HepG2 (cell line): ENCODE measurements around the gene ATPAF2. TPM values are rescaled to one million over a fixed set of nuclear protein-coding genes. Genes with fewer than 3 reads are reported as not detected.

ENCODE experiments used
- ATAC-seq: fragments of 200-7000 bp; cut with Tn5 transposase; 3 replicates; pipeline ENCODE4 v1.9.1; 2020; ENCODE audit warnings: mild to moderate bottlenecking, moderate library complexity
- BruUV-seq: library from RNA; stranded (reverse); fragments of 400-500 nt; replicated peaks from 2 replicates; lab custom pipeline; 2021; lab: Mats Ljungman, UMichigan
- CTCF ChIA-PET: fragments of 300-600 bp; formaldehyde crosslinking; extraction: SDS; loops from one replicate; lab custom pipeline; 2021; ENCODE audit warnings: low total read pairs, inconsistent platforms, low intra/inter-chr PET ratio; lab: Yijun Ruan, JAX
- POLR2A ChIA-PET: fragments of 350-600 bp; sonication (Branson Sonifier 250); formaldehyde crosslinking; loops from one replicate; lab custom pipeline; 2020; ENCODE audit warnings: antibody characterized with exemption, inconsistent platforms; lab: Yijun Ruan, JAX
- DNase-seq: peaks from one replicate; pipeline ENCODE4 v3.0.0-alpha.2; 2015; ENCODE audit warnings: low spot score
- FAIRE-seq: peaks from 3 replicates; lab custom pipeline; 2011; peaks lifted over from hg19 to GRCh38; lab: Jason Lieb, UNC
- H2AFZ ChIP-seq: one replicate; pipeline ENCODE4 v1.6.1; 2011; ENCODE audit warnings: low read length, inconsistent platforms
- H3K27ac ChIP-seq: fragments of 300-600 bp; 3 replicates; pipeline ENCODE4 v1.8.0; 2011; ENCODE audit warnings: mixed run types, mild to moderate bottlenecking, mixed read lengths, low read length, inconsistent platforms; ENCODE audit not compliant: insufficient read depth; ENCODE audit errors: extremely low read length
- H3K27me3 ChIP-seq, 2 experiments: fragments of 200-600 bp in 1 of 2; 2 replicates in 1 of 2; 3 replicates in 1 of 2; pipeline versions ENCODE4 v1.6.0 to v1.8.0; 2011; ENCODE audit warnings: low read length in 2 of 2, mild to moderate bottlenecking in 2 of 2, moderate library complexity in 2 of 2, inconsistent platforms in 1 of 2; ENCODE audit not compliant: insufficient read depth in 2 of 2, control insufficient read depth in 1 of 2
- H3K36me3 ChIP-seq, 2 experiments: fragments of 200-600 bp in 1 of 2; replicated peaks in 1 of 2; 2 replicates in 1 of 2; 3 replicates in 1 of 2; pipeline versions ENCODE4 v1.5.1 to v1.8.0; 2011; ENCODE audit warnings: low read length in 2 of 2, inconsistent platforms in 1 of 2; ENCODE audit not compliant: insufficient read depth in 2 of 2, control insufficient read depth in 1 of 2
- H3K4me1 ChIP-seq: 2 replicates; pipeline ENCODE4 v1.5.1; 2012; ENCODE audit warnings: low read length, inconsistent platforms; ENCODE audit not compliant: insufficient read depth
- H3K4me2 ChIP-seq: 2 replicates; pipeline ENCODE4 v1.6.0; 2011; ENCODE audit warnings: low read depth, low read length, inconsistent platforms
- H3K4me3 ChIP-seq, 3 experiments: fragments of 200-600 bp in 1 of 3; sonication (generic), shearing (Covaris generic) in 1 of 3; replicated peaks in 1 of 3; 2 replicates each; pipeline ENCODE4 v1.5.1; 2011 to 2016; ENCODE audit warnings: low read length in 3 of 3, inconsistent platforms in 2 of 3, low read depth in 2 of 3, mild to moderate bottlenecking in 2 of 3, control low read depth in 1 of 3, mixed read lengths in 1 of 3; ENCODE audit not compliant: insufficient read depth in 1 of 3
- H3K79me2 ChIP-seq: one replicate; pipeline ENCODE4 v1.6.1; 2011; ENCODE audit warnings: low read length, inconsistent platforms; ENCODE audit not compliant: insufficient read depth
- H3K9ac ChIP-seq: 2 replicates; pipeline ENCODE4 v1.6.0; 2011; ENCODE audit warnings: mild to moderate bottlenecking, low read depth, low read length, inconsistent platforms; ENCODE audit not compliant: insufficient read depth
- H3K9me3 ChIP-seq: 2 replicates; pipeline ENCODE4 v1.5.1; 2012; ENCODE audit warnings: mild to moderate bottlenecking, low read length
- H4K20me1 ChIP-seq: 2 replicates; pipeline ENCODE4 v1.6.0; 2011; ENCODE audit warnings: inconsistent platforms, mild to moderate bottlenecking, low read length, moderate library complexity; ENCODE audit not compliant: insufficient read depth
- FOXA1 ChIP-seq, 2 experiments: fragments of 450-650 bp in 1 of 2; sonication (generic) in 1 of 2; formaldehyde crosslinking in 1 of 2; IDR thresholded peaks; 2 replicates each; pipeline versions ENCODE4 v1.4.0 to v1.6.1; 2016 to 2020; ENCODE audit warnings: missing genetic modification reagents in 1 of 2
- HDAC2 ChIP-seq: sonication (generic); formaldehyde crosslinking; IDR thresholded peaks from 2 replicates; pipeline ENCODE4 v1.4.0; 2020; ENCODE audit warnings: missing genetic modification reagents
- MAX ChIP-seq: IDR thresholded peaks from 2 replicates; pipeline ENCODE4 v1.6.1; 2012; ENCODE audit warnings: inconsistent platforms
- MNT ChIP-seq: fragments of 450-650 bp; IDR thresholded peaks from 2 replicates; pipeline ENCODE4 v1.6.1; 2016
- PPARG ChIP-seq: conservative IDR thresholded peaks from 2 replicates; pipeline ENCODE4 v1.6.1; 2016; ENCODE audit warnings: missing biosample characterization, missing genetic modification reagents
- RBM22 ChIP-seq: fragments of 200-400 bp; formaldehyde crosslinking; optimal IDR thresholded peaks from 2 replicates; pipeline ENCODE3; 2017; ENCODE audit warnings: mild to moderate bottlenecking, low read length, moderate library complexity
- TEAD2 ChIP-seq: sonication (generic); formaldehyde crosslinking; IDR thresholded peaks from 2 replicates; pipeline ENCODE4 v1.9.0; 2021; ENCODE audit warnings: missing genetic modification reagents
- ZBTB3 ChIP-seq: sonication (generic); formaldehyde crosslinking; IDR thresholded peaks from 2 replicates; pipeline ENCODE4 v1.4.0; 2020; ENCODE audit warnings: low read depth, mild to moderate bottlenecking, moderate library complexity, missing genetic modification reagents, borderline replicate concordance
- ZNF317 ChIP-seq: sonication (generic); formaldehyde crosslinking; IDR thresholded peaks from 2 replicates; pipeline ENCODE4 v1.5.0; 2020; ENCODE audit warnings: mild to moderate bottlenecking, missing genetic modification reagents
- ZNF574 ChIP-seq: sonication (generic); formaldehyde crosslinking; IDR thresholded peaks from 2 replicates; pipeline ENCODE4 v1.4.0; 2020; ENCODE audit warnings: missing genetic modification reagents
- ZNF740 ChIP-seq: sonication (generic); formaldehyde crosslinking; IDR thresholded peaks from 2 replicates; pipeline ENCODE4 v1.4.0; 2020; ENCODE audit warnings: missing genetic modification reagents
- WGBS: methylation state at CpG from one replicate; pipeline ENCODE4 v1.1.6; 2017; ENCODE audit warnings: low lambda C conversion rate; 5-methylcytosine and 5-hydroxymethylcytosine counted together
- in situ Hi-C: cut with HindIII; loops from 2 replicates; pipeline ENCODE4 v1.10.0; 2017; ENCODE audit warnings: low pct_unique_long_range_greater_than_20kb; ENCODE audit not compliant: extremely low pct_ligation_motif_present
- intact Hi-C: fragments of 100-400 bp; cut with micrococcal nuclease; formaldehyde crosslinking; loops from one replicate; pipeline ENCODE4 v1.10.0; 2022; ENCODE audit not compliant: unreplicated experiment
- polyA plus RNA-seq, 8 experiments: library from polyadenylated mRNA; depleted of rRNA in 3 of 8; stranded (reverse) in 7 of 8; unstranded in 1 of 8; fragments of >200 nt; fragmentation: Illumina TruSeq in 4 of 8; extraction: Trizol in 4 of 8; gene quantifications; 2 replicates each; pipeline versions ENCODE4 v1.2.1 to v1.2.3, GENCODE V29; 2011 to 2016; ENCODE audit warnings: low read depth in 4 of 8, missing spikeins in 1 of 8, mixed read lengths in 1 of 8; ENCODE audit not compliant: insufficient read depth in 1 of 8
- total RNA-seq, 5 experiments: library from RNA; depleted of rRNA; stranded (reverse); fragments of >200 nt; fragmentation: Illumina TruSeq; extraction: Trizol; gene quantifications; 2 replicates each; pipeline ENCODE4 v1.2.3, GENCODE V29; 2016; ENCODE audit warnings: low read depth in 1 of 5

The ATPAF2 gene
- total and polyA plus RNA-seq, 2 of the 13 experiments (the other 11 are each of a cell fraction or from before 2014, with no cell fraction given): 15.0 to 16.5 TPM

- ChIA-PET POLR2A (no interaction called here), CTCF (no interaction called here)
- Histone ChIP-seq H3K4me1 (no peaks in the 10 kb centered on the region), H3K4me2 (no peak overlapping the region), H3K36me3 (peaks cover 14 to 26% of the 10 kb centered on the region in 2 experiments; a peak in 4 of 5 replicates), H3K27ac (no peak overlapping the region), H3K9me3 (no peaks in the 10 kb centered on the region), H3K79me2 (no peaks in the 10 kb centered on the region)
- 91% methylated on average over 11 of the region's 11 CpGs for WGBS
- no peak for FAIRE-seq
- no TSS peak for BruUV-seq
- intact Hi-C loops: no loop called here
- TF ChIP-seq ZNF317 (no peak), RBM22 (no peak), ZBTB3 (CRISPR knock-in tag) (no peak)
- TF ChIP-seq, all 625 proteins: peak for 0
- Histone ChIP-seq H3K4me3 (no peak overlapping the region), H4K20me1 (no peaks in the 10 kb centered on the region), H3K9ac (no peak overlapping the region), H2AFZ (no peak overlapping the region), H3K27me3 (no peaks in the 10 kb centered on the region)
- in situ Hi-C loops: loop anchor here (5.0 kb wide), 1 partner anchor 34 kb away; no protein-coding TSS in a partner anchor
- DNase-seq (no peak), ATAC-seq (no peak)
These were observed 12.8 kb downstream of the ATPAF2 start for GRCh38 chr17:18025945-18026776.

DNA sequence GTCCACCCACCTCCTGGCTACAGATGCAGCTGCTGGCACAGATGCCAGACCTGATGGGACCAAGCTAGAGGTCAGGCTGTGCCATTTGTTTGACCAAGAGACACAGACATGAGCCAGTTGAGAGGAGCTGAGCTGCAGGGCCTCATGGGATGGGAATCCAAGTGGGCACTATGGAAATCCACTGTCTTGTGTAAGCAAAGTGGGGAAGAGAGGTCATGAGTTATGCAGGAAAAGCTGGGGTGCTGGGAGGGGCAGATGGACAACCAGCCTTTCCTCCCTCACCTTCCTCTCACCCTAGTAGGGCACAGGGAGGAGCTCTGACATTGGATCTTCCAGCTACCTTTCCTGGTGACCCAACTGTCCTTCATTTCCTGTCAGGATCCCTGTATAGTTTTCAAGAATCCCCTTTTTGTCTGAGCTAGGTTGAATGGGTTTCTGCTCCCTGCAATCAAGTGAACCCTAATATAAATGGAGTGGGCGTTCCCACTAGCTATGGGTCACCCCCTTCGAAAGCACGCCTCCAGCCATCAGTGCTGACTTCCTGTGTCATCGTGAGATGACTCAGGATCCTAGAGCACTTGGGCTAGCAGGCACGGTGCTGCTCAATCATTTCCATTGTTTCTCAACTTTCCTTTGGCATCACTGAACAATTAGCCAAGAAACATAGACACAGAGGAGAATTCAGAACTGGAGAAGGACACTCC, 13.6 kb downstream of the ATPAF2 start:
- Histone ChIP-seq H4K20me1 (no peaks in the 10 kb centered on the region), H3K4me2 (no peak overlapping the region), H3K27ac (no peak overlapping the region), H3K4me1 (no peaks in the 10 kb centered on the region), H3K9me3 (no peaks in the 10 kb centered on the region), H2AFZ (no peak overlapping the region), H3K27me3 (no peaks in the 10 kb centered on the region), H3K9ac (no peak overlapping the region), H3K36me3 (peaks cover 14 to 26% of the 10 kb centered on the region in 2 experiments; a peak in 4 of 5 replicates), H3K4me3 (no peak overlapping the region), H3K79me2 (no peaks in the 10 kb centered on the region)
- 82% methylated on average over 5 of the region's 5 CpGs for WGBS
- ChIA-PET CTCF (no interaction called here), POLR2A (no interaction called here)
- in situ Hi-C loops: loop anchor here (5.0 kb wide), 1 partner anchor 33 kb away; no protein-coding TSS in a partner anchor
- no peak for FAIRE-seq
- intact Hi-C loops: no loop called here
- DNase-seq: no peak
- no TSS peak for BruUV-seq
- no peak for ATAC-seq
- TF ChIP-seq PPARG (CRISPR knock-in tag) (no peak), TEAD2 (no peak), MAX (no peak), ZNF740 (CRISPR knock-in tag) (no peak), ZNF574 (CRISPR knock-in tag) (no peak), FOXA1 (IDR thresholded peaks at IDR 0.05) (no peak), FOXA1 (CRISPR knock-in tag; IDR thresholded peaks at IDR 0.05) (no peak), HDAC2 (CRISPR knock-in tag) (no peak), MNT (no peak)
